Urothelium cell line (cell line): Measurements from ENCODE around the gene PAPLN.
"Not testable (repeated sequence)": the region's sequence is repeated elsewhere in the genome, so short reads cannot be mapped to it uniquely, and the experiment has no call there.

ENCODE experiments used
- DNase-seq: peaks from one replicate; pipeline ENCODE4 v3.0.0; 2011; ENCODE audit warnings: low spot score, mixed read lengths
- FAIRE-seq: peaks from 2 replicates; lab custom pipeline; 2011; peaks lifted over from hg19 to GRCh38; lab: Jason Lieb, UNC

The PAPLN gene, protein sequence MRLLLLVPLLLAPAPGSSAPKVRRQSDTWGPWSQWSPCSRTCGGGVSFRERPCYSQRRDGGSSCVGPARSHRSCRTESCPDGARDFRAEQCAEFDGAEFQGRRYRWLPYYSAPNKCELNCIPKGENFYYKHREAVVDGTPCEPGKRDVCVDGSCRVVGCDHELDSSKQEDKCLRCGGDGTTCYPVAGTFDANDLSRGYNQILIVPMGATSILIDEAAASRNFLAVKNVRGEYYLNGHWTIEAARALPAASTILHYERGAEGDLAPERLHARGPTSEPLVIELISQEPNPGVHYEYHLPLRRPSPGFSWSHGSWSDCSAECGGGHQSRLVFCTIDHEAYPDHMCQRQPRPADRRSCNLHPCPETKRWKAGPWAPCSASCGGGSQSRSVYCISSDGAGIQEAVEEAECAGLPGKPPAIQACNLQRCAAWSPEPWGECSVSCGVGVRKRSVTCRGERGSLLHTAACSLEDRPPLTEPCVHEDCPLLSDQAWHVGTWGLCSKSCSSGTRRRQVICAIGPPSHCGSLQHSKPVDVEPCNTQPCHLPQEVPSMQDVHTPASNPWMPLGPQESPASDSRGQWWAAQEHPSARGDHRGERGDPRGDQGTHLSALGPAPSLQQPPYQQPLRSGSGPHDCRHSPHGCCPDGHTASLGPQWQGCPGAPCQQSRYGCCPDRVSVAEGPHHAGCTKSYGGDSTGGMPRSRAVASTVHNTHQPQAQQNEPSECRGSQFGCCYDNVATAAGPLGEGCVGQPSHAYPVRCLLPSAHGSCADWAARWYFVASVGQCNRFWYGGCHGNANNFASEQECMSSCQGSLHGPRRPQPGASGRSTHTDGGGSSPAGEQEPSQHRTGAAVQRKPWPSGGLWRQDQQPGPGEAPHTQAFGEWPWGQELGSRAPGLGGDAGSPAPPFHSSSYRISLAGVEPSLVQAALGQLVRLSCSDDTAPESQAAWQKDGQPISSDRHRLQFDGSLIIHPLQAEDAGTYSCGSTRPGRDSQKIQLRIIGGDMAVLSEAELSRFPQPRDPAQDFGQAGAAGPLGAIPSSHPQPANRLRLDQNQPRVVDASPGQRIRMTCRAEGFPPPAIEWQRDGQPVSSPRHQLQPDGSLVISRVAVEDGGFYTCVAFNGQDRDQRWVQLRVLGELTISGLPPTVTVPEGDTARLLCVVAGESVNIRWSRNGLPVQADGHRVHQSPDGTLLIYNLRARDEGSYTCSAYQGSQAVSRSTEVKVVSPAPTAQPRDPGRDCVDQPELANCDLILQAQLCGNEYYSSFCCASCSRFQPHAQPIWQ

DNA sequence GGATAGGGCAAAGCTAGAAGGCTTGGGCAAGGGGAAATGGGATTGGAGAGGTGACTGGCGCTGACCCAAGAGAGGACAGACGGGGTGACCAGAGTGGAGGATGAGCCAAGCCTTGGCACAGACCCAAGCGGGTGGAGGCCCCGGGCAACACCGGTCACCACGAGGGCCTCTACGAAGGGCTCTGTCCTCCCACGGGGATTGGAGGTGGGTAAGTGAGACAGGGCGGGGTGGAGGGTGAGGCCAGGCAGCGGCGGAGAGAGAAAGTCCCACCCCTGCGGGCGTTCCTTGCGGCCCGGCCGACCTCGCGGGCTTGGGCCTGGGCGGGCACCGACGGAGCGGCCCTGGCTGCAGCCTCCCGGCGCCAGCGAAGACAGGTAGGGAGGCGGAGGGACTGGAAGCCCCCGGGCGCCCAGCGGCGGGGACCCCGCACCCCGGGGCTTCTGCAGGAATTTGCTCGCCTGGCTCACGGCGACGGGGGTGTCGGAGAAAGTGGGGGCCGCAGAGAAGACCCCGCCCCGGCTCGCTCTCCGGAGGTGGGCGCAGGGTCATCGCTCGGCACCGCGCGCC lies at the start of gene PAPLN:
PAPLN (plus strand) TSS at position 288 of the 567 bp plus-strand sequence. CDS start 2,273 bp downstream, outside the sequence.
- FAIRE-seq (peak; percentile 70), DNase-seq (peak; percentile 43)

DNA sequence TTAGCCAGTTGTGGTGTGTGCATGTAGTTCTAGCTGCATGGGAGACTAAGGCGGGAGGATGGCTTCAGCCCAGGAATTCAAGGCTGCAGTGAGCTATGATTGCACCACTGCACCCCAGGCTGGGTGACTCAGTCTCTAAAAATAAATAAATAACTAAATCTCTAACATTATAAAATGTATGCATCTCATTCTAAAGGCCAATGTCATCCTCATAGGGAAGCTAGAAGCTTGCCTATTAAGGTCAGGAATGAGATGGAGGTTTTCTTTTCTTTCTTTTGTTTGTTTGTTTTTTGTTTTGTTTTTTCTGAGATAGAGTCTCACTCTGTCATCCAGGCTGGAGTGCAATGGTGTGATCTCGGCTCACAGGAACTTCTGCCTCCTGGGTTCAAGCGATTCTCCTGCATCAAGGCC lies 48.8 kb upstream of the PAPLN start:
- DNase-seq (no peak), FAIRE-seq (no peak)

DNA sequence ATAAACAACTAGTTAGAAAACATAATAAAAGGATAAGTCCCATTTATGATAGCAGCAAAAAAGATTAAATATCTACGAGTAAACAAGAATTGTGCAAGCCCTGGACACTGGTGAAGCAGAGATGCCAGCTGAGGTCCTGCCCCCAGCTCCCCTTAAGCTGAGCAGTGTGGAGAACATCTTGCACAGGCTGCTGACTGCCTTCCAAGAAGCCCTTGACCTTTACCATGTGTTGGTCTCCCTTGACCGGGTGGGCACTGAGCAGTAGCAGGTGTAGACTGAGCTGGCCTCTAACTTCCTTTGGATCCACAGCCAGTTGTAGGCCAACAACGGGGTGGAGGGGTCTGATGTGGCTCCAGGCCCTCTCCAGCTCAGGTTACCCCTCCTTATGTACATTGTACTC lies 47.7 kb upstream of the PAPLN start:
- FAIRE-seq = no peak
- no peak for DNase-seq

DNA sequence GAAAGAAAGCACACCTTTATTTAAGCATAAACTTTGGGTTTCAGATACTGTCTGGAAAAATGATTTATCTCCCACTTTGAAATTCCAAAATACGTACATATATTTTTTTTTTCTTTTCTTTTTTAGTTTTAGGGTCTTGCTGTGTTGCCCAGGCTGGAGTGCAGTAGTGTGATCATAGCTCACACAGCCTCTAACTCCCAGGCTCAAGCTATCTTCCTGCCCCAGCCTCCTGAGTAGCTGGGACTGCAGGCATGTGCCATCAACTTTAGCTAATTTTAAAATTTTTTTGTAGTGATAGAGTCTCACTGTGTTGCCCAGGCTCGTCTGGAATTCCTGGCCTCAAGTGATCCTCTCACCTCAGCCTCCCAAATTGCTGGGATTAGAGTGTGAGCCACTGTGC lies 45.9 kb upstream of the PAPLN start:
- no peak for FAIRE-seq
- DNase-seq = no peak

DNA sequence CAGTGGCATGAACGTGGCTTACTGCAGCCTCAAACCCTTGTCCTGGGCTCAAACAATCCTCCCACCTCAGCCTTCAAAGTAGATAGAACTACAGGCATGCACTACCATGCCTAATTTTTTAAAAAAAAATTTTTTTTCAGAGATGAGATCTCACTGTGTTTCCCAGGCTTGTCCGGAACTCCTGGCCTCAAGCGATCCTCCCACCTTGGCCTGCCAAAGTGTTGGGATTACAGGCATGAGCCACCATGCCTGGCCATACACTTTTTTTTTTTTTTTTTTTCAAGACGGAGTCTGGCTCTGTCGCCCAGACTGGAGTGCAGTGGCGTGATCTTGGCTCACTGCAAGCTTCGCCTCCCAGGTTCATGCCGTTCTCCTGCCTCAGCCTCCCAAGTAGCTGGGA lies 43.0 kb upstream of the PAPLN start:
- FAIRE-seq, DNase-seq: not testable (repeated sequence)

DNA sequence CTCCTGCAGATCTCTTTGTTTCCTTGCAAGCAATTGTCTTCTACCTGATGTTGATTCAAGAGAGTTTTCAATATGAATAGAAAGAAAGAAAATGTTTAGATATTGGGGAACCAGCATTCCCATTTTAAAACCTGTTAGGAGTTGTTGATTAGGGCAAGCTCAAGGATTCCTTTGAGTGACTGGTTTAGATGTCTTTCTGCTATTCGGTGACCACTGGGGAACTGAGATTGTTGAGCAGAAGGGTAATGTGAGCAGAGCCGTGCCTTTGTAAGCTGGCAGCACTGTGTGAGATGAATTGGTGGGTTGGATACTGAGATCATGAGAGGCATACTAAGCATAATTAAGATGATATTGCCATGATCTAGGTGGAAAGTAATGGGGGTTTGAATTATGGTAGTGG lies 39.1 kb upstream of the PAPLN start:
- peak; percentile 97 for FAIRE-seq
- DNase-seq = no peak

DNA sequence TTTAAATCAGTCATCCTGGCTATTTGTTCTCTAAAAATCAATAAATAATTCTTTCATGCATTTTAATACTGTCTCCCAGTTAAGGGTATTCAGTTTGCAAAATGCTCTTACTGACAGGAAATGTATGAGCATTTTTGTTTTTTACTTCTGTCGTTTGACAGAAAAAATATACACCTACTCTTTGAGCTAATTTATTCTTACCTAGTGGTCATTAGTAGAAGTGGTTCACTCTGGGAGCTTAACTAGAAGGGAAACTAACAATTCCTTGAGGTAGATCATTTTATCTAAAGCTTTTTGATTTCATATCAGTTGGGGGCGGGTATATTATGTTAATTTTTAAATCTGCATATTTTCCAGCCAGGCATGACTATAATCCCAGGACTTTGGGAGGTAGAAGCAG lies 33.8 kb upstream of the PAPLN start:
- FAIRE-seq = no peak
- DNase-seq = no peak

DNA sequence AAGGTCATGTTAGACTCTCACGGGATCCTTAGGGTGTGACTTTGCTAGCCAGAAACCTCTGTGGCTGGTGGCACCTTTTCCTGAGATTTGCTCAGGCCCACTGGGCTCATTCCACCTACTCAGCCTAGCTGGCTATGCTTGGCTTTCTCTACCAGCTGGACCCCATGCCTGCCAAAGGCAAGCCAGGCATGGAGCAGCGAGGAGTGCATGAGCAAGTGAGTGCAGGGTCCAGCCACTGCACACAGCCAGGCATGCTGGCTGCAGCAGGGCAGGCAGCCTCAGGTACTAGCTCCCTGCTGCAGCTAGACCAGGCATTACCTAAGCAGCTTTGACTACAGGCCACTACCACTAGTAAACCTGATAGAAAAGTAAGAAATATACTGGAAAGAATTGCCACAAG lies 29.7 kb upstream of the PAPLN start:
- FAIRE-seq (peak; percentile 90), DNase-seq (no peak)

DNA sequence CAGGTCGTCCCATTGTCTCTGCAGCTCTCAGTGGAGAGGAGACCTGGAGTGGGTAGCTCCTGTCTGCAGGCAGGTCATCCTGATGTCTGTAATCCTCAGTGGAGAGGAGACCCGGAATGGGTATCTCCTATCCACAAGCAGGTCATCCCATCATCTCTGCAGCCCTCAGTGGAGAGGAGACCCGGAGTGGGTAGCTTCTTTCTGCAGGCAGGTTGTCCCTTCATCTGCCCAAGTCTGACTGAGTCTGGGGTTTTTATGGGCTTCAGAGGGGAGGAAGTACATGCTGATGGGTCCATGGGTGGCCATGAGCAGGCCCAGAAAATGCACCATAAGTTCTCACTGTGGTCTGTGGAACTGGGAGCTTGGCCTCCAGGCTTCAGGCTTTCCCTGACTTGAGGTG lies 28.9 kb upstream of the PAPLN start:
- FAIRE-seq (no peak), DNase-seq (no peak)

DNA sequence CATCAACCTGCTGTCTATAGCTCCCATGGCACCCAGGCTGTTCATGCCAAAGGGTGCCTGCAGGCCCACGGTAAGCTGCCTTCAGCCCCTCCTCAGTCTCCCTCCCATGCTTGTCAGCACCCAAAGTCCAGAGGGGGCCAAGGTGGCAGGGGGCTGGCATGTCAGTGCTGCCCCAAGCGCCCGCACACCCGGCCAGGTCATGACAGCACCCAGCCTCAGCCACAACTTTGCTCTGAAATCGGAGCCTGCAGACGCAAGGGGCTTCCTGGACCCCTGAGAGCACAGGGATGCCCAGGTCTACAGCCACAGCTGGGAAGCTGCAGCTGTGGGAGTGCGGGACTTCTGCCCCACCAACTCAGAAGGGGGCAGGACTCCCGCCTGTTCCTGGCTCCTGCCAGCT lies 28.5 kb upstream of the PAPLN start:
- no peak for FAIRE-seq
- no peak for DNase-seq

DNA sequence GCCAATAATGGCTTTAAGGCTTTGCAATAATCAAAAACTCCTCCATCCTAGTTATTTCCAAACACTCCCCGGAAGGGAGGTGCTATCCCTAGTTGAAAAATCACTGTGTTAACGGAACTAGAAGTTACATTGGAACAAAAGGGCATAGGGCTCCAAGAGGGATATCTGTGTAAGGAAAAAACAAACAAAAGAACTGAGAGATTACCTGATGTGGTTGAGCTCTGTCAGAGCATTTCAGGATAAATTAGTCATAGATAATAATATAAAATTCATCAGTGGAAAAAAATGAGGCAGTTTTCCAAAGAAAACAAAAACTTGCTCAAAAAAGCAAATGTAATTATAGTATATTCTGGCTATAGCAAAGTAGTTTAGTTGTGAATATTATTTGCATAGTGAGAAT lies 27.4 kb upstream of the PAPLN start:
- FAIRE-seq = no peak
- DNase-seq = no peak

DNA sequence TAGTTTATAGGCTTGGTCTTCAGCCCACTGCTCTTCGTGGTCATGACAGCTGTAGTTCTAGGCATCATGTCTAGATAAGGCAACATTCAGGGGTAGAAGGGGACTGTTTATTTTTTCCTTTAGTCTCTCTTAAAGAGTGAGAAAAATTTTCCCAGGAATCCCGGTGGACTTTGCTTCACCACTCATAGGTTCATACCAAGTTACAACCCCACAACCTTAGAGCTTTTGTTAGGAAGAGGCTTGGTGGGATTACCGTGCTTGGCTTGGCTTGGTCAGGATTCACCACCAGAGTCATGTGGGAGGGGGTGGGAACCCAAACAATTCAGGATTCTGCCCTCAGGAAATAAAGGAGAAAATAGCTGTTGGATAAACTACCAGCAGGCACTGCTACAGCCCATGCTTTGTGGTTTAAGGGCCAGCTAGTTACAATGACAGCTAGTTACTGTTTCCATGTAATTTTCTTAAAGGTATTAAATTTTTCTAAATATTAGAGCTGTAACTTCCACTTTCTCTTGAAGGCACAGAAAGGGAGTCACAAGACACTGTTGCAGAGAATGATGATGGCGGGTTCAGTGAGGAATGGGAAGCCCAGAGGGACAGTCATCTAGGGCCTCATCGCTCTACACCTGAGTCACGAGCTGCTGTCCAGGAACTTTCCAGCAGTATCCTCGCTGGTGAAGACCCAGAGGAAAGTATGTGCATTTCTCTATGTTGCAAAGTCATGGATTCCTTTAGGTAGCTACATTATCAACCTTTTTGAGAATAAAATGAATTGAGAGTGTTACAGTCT lies 25.9 kb upstream of the PAPLN start:
- DNase-seq = no peak
- no peak for FAIRE-seq

DNA sequence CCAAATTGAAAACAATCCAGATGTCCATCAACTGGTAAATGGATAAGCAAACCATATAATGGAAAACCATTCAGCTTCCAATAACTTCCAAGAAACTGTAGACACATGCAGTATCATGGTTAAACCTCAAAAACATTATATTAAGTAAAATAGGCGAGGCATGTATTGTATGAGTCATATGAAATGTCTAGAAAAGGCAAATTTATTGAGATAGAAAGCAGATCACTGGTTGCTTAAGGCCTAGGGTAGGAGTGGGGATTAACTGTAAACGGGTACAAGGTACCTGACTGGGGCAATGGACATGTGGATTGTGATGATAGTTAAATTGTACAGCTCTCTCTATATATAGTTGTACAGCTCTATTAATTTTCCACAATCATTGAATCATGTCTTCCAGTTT lies 21.3 kb upstream of the PAPLN start:
- no peak for FAIRE-seq

DNA sequence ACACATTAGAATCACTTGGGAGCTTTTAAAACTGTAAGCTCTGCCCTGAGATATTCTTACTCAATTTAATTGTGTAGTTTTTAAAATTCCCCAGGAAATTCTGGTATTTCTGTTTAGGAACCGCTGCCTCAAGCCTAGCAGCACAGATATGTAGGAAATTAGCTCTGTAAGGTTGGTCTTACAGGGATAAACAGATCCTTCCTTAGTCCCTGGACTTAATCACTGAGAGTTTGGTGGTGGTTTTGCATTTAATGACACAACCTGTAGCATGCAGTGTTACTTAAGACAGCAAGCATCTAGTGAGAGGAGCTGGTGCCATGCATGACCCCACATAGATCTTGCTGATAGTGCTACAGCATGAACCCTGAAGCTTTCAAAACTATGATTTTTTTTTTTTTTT lies 19.9 kb upstream of the PAPLN start:
- DNase-seq = no peak
- FAIRE-seq = no peak

More for the DNA sequence above, 21.3 kb upstream of the PAPLN start:
- DNase-seq = no peak

DNA sequence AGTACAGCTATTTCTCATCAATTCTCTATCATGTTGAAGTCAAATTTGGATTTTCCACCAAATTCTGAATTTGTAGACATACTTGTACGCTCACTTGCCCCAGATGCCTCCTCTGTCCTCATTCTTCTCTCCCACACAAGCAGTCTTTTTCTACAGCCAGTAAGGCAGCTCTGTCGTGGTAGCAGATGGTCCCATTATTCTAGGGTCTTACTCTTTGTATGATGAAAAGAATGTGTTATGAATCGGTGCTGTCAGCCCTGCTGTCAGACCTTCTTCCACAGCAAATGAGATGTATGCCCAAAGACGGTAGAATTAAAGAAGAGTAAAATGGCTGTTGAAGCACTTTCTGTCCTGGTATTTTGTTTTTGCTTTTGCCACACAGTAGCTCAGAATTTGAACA lies 17.2 kb upstream of the PAPLN start:
- FAIRE-seq (no peak), DNase-seq (no peak)

DNA sequence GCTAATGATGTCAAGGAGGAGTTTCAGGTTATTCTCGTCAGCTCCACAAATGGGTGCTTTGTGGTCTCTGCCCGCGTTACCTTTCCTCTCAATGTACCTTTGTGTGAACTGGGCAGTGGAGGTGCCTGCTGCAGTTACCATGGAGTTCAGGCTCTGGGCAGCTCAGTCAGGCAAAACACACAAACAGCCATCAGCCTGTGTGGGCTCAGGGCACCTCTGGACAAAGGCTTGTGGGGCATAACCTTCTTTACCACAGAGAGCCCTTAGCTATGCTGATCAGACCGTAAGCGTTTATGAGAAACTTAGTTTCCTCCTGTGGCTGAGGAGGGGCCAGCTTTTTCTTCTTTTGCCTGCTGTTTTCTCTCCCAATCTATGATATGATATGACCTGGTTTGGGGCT lies 16.7 kb upstream of the PAPLN start:
- no peak for FAIRE-seq
- no peak for DNase-seq

DNA sequence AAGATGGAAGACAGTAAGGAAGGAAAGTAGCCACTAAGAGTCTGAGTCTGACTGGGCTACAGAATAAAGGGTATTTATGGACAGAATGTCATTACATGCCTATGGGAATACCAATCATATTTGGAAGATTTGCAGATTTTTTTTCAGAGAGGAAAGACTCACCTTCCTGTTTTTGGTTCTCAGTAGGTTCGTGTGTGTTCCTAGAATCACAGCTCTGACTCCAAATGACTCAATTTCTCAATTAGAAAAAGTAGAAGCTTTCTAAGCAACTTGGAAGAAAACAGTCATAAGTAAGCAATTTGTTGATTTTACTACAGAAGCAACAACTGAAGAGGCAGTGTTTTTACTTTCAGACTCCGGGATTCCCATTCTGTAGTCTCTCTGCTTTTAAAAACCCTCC lies 15.4 kb upstream of the PAPLN start:
- DNase-seq (no peak), FAIRE-seq (no peak)

DNA sequence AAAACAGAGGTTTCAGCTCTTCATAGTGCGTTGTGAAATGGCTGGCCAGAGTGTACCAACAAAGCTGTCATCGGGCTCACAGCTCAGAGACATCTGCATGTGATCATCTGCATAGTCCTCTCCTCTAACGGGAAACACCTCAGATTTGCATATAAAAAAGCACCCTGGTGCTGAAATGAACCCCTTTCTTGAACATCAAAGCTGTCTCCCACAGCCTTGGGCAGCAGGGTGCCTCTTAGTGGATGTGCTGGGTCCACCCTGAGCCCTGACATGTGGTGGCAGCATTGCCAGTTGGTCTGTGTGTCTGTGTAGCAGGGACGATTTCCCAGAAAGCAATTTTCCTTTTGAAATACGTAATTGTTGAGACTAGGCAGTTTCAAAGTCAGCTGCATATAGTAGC lies 14.3 kb upstream of the PAPLN start:
- FAIRE-seq = peak; percentile 44
- DNase-seq = no peak

DNA sequence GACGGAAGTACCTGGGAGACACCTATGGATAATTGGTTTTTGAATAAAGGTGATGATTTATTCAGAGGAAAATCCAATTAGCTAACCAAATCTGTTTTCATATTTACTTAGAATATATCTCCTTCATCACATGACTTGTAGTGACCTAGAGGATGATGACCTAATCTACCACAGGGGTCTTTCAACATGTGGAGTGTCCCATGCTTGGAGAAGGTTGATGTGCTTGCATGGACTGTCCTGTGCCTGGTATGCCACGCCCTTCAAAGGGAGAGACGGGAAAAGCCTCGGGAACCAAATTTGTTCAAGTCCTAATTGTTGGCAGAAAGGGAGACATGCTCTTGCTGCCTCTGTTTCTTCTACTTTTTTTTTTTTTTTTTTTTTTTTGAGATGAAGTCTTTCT lies 11.8 kb upstream of the PAPLN start:
- DNase-seq (no peak), FAIRE-seq (no peak)
